ENCODE data around the gene C20orf173. TPM values are rescaled to one million over a fixed set of nuclear protein-coding genes. Genes with fewer than 3 reads are reported as not detected.

The C20orf173 gene
- polyA plus RNA-seq, 10 donors = not detected

DNA sequence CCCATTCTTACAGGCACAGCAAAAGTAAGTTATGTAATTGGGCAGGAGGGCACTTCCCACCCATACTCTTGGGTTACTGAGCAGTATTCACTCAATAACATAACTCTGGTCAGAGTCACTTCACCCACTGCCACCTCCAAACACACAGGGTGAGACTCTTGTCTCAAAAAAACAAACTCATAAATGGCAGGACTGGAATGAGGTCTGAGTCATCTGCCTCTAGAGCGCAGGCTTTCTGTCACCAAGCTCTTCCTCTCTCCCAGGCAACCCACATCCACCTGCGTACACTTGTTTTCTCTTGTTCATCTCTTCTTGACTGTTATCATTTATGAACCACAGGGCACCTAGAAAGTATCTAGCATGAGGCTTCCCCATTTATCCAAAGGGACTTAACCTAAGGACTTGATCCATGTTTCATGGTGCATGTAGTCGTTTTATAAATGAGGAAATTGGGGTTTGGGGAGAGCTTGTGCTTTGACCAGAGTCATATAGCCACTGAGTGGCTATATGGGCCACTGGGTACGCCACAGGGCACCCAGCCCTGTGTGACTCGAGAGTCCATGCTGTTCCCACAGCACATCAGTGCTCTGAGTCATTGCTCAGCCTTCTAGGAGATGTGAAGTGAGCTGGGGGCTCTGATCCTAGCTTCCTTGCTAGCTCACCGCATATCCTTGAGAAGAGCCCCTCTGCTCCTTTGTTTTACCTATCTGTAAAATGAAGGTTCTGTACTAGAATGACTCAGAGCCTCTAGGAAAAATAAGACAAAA is 22.4 kb downstream of the C20orf173 start:
- DNase-seq = no peak

DNA sequence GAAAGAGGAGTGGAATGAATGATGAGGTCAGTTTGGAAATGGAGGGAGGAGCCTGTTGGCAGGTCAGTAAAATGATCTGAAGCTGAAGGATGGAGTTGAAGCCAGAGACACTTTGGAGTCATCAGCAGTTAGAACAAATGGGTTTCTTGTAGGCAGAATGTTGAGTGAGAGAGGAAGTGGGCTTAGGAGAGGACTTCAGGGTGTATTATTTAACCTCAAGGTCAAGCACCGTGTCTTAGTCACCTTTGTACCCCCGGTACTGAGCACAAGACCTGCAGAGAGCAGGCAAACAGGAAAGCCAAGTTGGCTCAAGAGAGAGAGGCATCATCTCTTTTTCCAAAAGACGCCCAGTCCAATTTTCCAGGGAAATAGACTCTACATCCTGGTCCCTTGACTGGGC is 23.3 kb downstream of the C20orf173 start:
- DNase-seq = no peak

DNA sequence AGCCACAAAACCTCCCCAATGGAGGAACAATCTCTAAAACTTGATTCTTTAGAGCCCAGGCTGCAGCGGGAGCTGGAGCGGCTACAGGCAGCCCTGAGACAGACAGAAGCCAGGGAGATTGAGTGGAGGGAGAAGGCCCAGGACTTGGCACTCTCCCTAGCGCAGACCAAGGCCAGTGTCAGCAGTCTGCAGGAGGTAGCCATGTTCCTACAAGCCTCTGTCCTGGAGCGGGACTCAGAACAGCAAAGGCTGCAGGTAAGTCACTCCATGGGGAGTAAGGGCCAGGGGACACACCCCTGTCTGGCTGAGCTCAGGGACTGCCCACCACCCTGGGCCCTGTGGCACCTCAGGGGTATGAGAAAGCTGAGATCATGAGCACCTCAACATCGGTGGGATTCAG is 24.7 kb downstream of the C20orf173 start:
- no peak for DNase-seq

DNA sequence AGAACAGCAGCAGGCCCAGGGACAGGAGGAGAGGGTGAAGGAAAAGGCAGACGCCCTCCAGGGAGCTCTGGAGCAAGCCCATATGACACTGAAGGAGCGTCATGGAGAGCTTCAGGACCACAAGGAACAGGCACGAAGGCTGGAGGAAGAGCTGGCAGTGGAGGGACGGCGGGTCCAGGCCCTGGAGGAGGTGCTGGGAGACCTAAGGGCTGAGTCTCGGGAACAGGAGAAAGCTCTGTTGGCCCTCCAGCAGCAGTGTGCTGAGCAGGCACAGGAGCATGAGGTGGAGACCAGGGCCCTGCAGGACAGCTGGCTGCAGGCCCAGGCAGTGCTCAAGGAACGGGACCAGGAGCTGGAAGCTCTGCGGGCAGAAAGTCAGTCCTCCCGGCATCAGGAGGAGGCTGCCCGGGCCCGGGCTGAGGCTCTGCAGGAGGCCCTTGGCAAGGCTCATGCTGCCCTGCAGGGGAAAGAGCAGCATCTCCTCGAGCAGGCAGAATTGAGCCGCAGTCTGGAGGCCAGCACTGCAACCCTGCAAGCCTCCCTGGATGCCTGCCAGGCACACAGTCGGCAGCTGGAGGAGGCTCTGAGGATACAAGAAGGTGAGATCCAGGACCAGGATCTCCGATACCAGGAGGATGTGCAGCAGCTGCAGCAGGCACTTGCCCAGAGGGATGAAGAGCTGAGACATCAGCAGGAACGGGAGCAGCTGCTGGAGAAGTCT is 25.5 kb downstream of the C20orf173 start:
- peak in 2 of 3 donors; percentile 61 to 82 for DNase-seq

DNA sequence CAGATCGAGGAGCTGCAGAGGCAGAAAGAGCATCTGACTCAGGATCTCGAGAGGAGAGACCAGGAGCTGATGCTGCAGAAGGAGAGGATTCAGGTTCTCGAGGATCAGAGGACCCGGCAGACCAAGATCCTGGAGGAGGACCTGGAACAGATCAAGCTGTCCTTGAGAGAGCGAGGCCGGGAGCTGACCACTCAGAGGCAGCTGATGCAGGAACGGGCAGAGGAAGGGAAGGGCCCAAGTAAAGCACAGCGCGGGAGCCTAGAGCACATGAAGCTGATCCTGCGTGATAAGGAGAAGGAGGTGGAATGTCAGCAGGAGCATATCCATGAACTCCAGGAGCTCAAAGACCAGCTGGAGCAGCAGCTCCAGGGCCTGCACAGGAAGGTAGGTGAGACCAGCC is 26.2 kb downstream of the C20orf173 start:
- no peak for DNase-seq

DNA sequence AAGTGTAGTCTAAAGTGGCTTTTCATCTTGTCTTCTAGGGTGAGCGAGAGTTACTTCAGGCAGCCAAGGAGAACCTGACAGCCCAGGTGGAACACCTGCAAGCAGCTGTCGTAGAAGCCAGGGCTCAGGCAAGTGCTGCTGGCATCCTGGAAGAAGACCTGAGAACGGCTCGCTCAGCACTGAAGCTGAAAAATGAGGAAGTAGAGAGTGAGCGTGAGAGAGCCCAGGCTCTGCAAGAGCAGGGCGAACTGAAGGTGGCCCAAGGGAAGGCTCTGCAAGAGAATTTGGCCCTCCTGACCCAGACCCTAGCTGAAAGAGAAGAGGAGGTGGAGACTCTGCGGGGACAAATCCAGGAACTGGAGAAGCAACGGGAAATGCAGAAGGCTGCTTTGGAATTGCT is 27.1 kb downstream of the C20orf173 start:
- no peak for DNase-seq

DNA sequence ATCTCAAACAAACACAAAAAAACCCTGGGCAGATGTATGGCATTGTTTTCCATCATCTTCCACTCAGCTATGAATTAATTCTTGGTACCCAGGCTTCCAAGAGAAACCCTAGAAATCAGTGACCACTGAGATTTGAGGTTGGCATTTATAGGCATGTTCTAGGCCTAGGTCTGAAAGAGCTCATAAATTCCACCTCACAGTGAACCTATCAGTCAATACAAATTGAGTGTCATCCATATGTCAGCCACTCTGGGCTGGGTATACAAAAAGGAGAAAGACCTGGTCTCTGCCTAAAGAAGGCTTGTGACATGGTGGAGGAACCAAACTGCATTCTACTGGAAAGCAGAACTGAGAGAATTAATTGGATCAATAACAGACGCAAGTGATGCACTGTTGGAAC is 30.2 kb downstream of the C20orf173 start:
- no peak for DNase-seq

DNA sequence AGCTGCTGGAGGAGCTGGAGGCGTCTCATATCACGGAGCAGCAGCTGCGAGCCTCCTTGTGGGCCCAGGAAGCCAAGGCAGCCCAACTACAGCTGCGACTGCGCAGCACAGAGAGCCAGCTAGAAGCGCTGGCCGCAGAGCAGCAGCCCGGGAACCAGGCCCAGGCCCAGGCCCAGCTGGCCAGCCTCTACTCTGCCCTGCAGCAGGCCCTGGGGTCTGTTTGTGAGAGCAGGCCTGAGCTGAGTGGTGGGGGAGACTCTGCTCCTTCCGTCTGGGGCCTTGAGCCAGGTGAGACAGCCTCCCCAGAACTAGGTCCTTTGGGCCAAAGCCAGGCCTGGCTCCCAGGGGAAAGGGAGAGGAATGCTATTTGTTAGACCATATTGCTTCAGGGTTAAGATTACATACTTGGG is 31.7 kb downstream of the C20orf173 start:
- peak; percentile 78 to 96 (median 91) for DNase-seq

DNA sequence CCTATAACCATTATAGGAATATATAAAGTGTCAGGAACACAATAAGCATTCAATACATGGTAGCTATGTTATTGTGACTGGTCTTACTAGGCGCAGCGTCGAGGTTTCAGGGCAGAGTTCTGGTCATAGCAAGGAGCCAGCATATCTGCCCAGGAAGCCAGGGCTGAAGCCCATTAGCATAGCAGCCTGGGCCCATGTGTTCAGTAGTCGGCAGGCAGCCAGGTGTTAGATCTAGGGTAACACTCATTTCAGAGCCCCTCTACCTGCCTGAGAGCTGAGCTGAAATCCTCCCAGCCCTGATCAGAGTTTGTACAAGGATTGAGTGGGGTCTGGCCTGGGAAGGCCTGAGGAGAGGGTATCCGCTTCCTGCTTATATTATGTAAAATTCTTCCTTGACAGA is 32.1 kb downstream of the C20orf173 start:
- DNase-seq = no peak

DNA sequence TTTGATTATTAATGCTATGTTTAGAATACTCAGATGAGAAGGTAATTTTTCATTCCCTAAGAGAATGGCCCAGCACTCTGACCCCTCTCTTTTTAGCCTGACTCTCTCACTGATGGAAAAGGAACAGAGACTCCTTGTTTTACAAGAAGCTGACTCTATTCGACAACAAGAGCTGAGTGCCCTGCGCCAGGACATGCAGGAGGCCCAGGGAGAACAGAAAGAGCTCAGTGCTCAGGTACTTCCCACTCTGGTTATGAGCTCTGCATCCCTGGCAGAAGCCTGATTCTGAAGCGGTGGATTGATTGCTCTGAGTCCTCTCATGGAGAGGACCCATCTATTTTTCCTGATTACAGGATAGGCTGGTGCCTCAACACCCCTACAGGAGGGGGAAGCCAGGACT is 33.0 kb downstream of the C20orf173 start:
- no peak for DNase-seq

DNA sequence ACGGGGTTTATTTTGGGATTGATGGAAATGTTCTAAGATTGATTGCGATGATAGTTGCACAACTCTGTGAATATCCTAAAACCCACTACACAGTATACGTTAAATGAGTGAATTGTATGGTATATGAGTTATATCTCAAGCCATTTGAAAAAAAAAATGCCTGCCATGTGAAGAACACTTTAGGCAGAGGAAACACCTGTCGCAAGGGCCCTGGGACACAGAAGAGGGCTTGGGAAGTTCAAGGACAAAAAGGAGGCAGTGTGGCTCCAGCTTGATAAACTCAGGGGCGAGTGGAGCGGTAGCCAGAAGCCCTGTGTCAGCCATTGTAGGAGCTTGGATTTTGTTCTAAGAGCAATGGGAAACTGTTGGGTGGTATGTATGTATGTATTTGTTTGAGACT is 37.1 kb downstream of the C20orf173 start:
- DNase-seq = no peak

DNA sequence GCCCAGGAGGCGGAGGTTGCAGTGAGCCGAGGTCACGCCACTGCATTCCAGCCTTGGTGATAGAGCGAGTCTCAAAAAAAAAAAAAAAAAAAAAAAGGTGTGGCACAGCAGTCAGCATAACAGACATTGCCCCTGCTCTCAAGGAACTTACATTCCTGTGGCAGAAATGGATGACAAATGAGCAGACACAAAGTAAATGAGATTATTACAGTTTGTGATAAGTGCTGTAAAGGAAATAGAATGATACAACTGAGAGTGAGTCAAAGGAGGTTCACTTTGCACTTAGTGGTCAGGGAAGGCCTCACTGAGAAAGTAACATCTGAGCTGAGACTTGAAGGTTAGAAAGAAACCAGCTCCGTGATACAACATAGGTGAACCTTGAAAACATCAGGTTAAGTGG is 37.6 kb downstream of the C20orf173 start:
- no peak for DNase-seq

DNA sequence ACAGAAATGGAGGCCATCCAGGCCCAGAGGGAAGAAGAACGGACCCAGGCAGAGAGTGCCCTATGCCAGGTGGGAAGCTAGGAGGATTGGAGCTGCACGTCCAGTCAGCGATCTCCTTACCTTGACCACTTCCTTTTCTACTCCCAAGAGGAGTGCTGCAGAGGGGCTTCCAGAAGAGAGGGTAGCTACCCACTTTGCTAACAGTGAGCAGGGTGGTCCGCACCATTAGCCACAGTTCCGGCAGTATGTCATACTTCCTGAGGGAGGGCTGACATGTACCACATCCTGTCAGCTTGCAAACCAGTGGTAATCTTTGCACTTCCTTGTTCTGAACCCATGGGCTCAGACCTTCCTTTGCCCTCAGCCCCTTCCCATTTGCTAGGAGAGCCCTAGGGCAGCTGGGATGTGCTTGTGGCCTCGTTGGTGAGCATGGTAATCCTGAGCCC is 38.7 kb downstream of the C20orf173 start:
- DNase-seq = peak in 1 of 3 donors; percentile 47

DNA sequence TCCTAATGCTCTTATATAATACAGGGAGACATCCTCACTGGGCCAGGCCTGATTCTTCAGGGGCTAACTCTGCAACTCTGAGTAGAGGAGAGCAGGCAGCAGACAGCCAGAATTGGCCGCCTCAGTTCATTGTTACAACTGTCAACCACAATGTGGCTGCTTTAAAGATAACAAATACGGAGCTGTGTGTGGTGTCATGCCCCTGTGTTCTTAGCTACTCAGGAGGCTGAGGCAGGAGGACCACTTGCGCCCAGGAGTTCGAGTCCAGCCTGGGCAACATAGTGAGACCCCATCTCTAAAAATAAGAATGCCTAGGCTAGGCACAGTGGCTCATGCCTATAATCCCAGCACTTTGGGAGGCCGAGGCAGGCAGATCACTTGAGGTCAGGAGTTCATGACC is 39.7 kb downstream of the C20orf173 start:
- DNase-seq = no peak

DNA sequence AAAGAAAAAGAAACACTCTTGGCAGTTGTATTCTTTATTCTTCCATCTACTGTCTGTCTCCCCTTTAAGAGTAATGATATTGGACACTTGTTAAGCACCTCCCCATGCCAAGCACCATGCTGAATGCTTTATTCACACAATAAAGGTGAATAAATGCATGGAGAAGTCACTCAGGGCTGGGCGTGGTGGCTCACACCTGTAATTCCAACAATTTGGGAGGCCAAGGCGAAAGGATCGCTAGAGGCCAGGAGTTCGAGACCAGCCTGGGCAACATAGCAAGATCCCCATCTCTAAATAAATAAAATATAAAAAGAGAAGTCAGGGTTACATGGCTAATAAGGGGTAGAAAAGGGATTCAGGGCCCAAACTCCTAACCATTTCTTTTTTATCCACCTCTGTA is 42.0 kb downstream of the C20orf173 start:
- no peak for DNase-seq

DNA sequence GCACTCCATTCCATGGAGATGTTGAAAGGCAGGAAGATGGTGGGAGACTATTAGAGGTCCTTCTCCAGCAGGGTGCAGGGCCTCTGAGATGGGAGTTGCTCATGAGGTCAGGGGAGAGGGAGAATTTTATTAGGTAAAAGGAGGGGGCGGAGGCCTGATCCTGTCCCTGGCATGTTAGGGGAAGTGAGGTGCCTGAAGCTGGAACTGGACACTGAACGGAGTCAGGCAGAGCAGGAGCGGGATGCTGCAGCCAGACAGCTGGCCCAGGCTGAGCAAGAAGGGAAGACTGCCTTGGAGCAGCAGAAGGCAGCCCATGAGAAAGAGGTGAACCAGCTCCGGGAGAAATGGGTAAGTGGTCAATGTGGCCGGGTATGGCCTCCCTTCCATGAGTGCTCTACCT is 49.7 kb downstream of the C20orf173 start:
- DNase-seq = no peak

DNA sequence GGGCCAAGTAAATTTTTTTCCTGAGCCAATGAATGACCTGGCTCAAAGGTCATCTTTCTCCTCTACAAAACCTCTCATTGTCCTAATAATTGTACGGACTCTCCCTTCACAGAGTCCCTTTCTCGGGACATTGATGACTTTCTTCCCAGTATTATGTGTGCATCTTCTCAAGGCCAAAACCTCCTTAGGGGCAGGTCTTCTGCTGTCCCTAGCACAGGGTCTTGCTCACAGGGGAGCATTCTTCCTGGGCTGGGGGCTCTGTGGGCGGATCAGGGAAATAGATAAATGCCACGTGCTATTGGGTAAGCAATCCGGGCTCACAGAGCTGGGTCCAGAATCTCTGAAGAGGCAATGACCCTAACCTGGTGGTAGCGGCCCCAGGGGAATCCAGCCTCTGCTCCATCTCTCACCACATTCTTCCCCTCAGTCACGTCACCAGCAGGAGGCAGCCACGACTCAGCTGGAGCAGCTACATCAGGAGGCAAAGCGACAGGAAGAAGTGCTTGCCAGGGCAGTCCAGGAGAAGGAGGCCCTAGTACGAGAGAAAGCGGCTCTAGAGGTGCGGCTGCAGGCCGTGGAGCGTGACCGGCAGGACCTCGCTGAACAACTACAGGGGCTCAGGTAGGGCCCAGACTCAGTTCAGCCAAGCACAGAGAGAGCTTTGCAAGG is 50.5 kb downstream of the C20orf173 start:
- DNase-seq = no peak

Other genes starting within 250 kb of the C20orf173 start
- 100 to 1,000 TPM in 1 of 10 donors, 10 to 100 TPM in 9; 50.4 to 100 (median 69.3) TPM for gene EIF6, start 244.9 kb downstream of the C20orf173 start, polyA plus RNA-seq (ENCODE audit: insufficient read length in 10 of 10)
- gene FAM83C, start 237.2 kb downstream of the C20orf173 start, polyA plus RNA-seq (ENCODE audit: insufficient read length in 10 of 10) = 1 to 10 TPM in 2 of 10 donors, not detected in 8; 3.0 to 4.7 TPM
- 10 to 100 TPM; 31.4 to 48.2 (median 41.8) TPM for gene UQCC1, start 117.7 kb downstream of the C20orf173 start, polyA plus RNA-seq (ENCODE audit: insufficient read length in 10 of 10)
- gene GDF5, start 91.4 kb downstream of the C20orf173 start, polyA plus RNA-seq (ENCODE audit: insufficient read length in 10 of 10) = under 1 TPM in 9 of 10 donors, not detected in 1; 0.12 to 0.77 (median 0.33) TPM
- gene CEP250, start 74.1 kb downstream of the C20orf173 start, polyA plus RNA-seq (ENCODE audit: insufficient read length in 10 of 10) = 10 to 100 TPM; 21.7 to 35.4 (median 30.2) TPM
- gene ERGIC3, start 12.4 kb upstream of the C20orf173 start, polyA plus RNA-seq (ENCODE audit: insufficient read length in 10 of 10) = 100 to 1,000 TPM; 187 to 227 (median 216) TPM
- gene SPAG4, start 86.2 kb upstream of the C20orf173 start, polyA plus RNA-seq (ENCODE audit: insufficient read length in 10 of 10) = 1 to 10 TPM; 1.2 to 6.9 (median 2.1) TPM
- gene CPNE1, start 135.2 kb upstream of the C20orf173 start, polyA plus RNA-seq (ENCODE audit: insufficient read length in 10 of 10) = 100 to 1,000 TPM in 7 of 10 donors, 10 to 100 TPM in 3; 82.4 to 165 (median 131) TPM
- gene RBM12, start 135.2 kb upstream of the C20orf173 start, polyA plus RNA-seq (ENCODE audit: insufficient read length in 10 of 10) = 10 to 100 TPM; 42.0 to 60.9 (median 54.5) TPM
- gene NFS1, start 169.7 kb upstream of the C20orf173 start, polyA plus RNA-seq (ENCODE audit: insufficient read length in 10 of 10) = 10 to 100 TPM; 12.6 to 16.9 (median 14.4) TPM
- gene ROMO1, start 169.8 kb upstream of the C20orf173 start, polyA plus RNA-seq (ENCODE audit: insufficient read length in 10 of 10) = 10 to 100 TPM; 45.8 to 96.6 (median 63.3) TPM
- 100 to 1,000 TPM; 205 to 339 (median 281) TPM for gene RBM39, start 212.6 kb upstream of the C20orf173 start, polyA plus RNA-seq (ENCODE audit: insufficient read length in 10 of 10)
- 10 to 100 TPM; 22.8 to 35.7 (median 29.3) TPM for gene PHF20, start 242.4 kb upstream of the C20orf173 start, polyA plus RNA-seq (ENCODE audit: insufficient read length in 10 of 10)